Activated CD4-positive, alpha-beta T cell treated with anti-CD3 and anti-CD28 coated beads, Interleukin-2, amount 50 U/mL, for 16 hours (primary cell): ENCODE measurements around the gene RPL18.
A peak's percentile ranks its signal among the peaks of the same experiment; 100 is the strongest.
"Not testable (repeated sequence)": the region's sequence is repeated elsewhere in the genome, so short reads cannot be mapped to it uniquely, and the experiment has no call there.

Experiments used
- DNase-seq: peaks from one replicate; pipeline ENCODE4 v3.0.0-alpha.2; 2020

Gene RPL18

GRCh38 chr19:48611872-48612271 lies 7.1 kb downstream of the RPL18 start:
- no peak for DNase-seq

- DNase-seq: no peak
Measured at GRCh38 chr19:48609571-48610108, 9.3 kb downstream of the RPL18 start.

GRCh38 chr19:48608798-48609263 lies 10.1 kb downstream of the RPL18 start:
- DNase-seq: peak; percentile 58

GRCh38 chr19:48607359-48607755 lies 11.6 kb downstream of the RPL18 start:
- DNase-seq: no peak

GRCh38 chr19:48606463-48607358 lies 12.3 kb downstream of the RPL18 start, which contains the start of gene SPACA4:
Gene SPACA4 (plus strand): TSS chr19:48606742. CDS start chr19:48606979, 237 bp downstream.
- no peak for DNase-seq

GRCh38 chr19:48603850-48604249 lies 15.1 kb downstream of the RPL18 start:
- no peak for DNase-seq

- DNase-seq: no peak
Measured at GRCh38 chr19:48603449-48603848, 15.5 kb downstream of the RPL18 start.

GRCh38 chr19:48603001-48603400 lies 16.0 kb downstream of the RPL18 start:
- no peak for DNase-seq

GRCh38 chr19:48600679-48601417 lies 18.1 kb downstream of the RPL18 start:
- no peak for DNase-seq

- DNase-seq: no peak
Measured at GRCh38 chr19:48598996-48599700, 19.8 kb downstream of the RPL18 start.

GRCh38 chr19:48596679-48597465 lies 22.1 kb downstream of the RPL18 start:
- peak; percentile 62 for DNase-seq

- no peak for DNase-seq
Measured at GRCh38 chr19:48596237-48596636, 22.7 kb downstream of the RPL18 start.

GRCh38 chr19:48595833-48596232 lies 23.1 kb downstream of the RPL18 start:
- no peak for DNase-seq

GRCh38 chr19:48595171-48595570 lies 23.8 kb downstream of the RPL18 start:
- no peak for DNase-seq

- DNase-seq: no peak
Measured at GRCh38 chr19:48591021-48591420, 28.0 kb downstream of the RPL18 start.

- peak; percentile 88 for DNase-seq
Measured at GRCh38 chr19:48588670-48589401, 30.1 kb downstream of the RPL18 start.

GRCh38 chr19:48587387-48587786 lies 31.6 kb downstream of the RPL18 start:
- no peak for DNase-seq

- no peak for DNase-seq
Measured at GRCh38 chr19:48582168-48582567, 36.8 kb downstream of the RPL18 start.

- no peak for DNase-seq
Measured at GRCh38 chr19:48578891-48579290, 40.1 kb downstream of the RPL18 start.

GRCh38 chr19:48577908-48578307 lies 41.1 kb downstream of the RPL18 start:
- not testable (repeated sequence) for DNase-seq

GRCh38 chr19:48575931-48576622 lies 42.9 kb downstream of the RPL18 start:
- no peak for DNase-seq
